IMR-90 (cell line): ENCODE data around the gene ARHGEF4. TPM values are rescaled to one million over a fixed set of nuclear protein-coding genes. Genes with fewer than 3 reads are reported as not detected.

Experiments used
- ATAC-seq: fragments of 200-7000 bp; cut with Tn5 transposase; 2 replicates; pipeline ENCODE4 v1.9.1; 2020; ENCODE audit warnings: low read depth, mild to moderate bottlenecking, moderate library complexity
- BruUV-seq: library from RNA; stranded (reverse); fragments of 400-500 nt; replicated peaks from 2 replicates; lab custom pipeline; 2021; lab: Mats Ljungman, UMichigan
- CTCF ChIA-PET: fragments of 300-600 bp; formaldehyde crosslinking; extraction: SDS; loops from one replicate; lab custom pipeline; 2021; ENCODE audit warnings: antibody characterized with exemption; lab: Yijun Ruan, JAX
- POLR2A ChIA-PET: fragments of 300-600 bp; sonication (Branson Sonifier 250); formaldehyde crosslinking; loops from one replicate; lab custom pipeline; 2022; ENCODE audit warnings: antibody characterized with exemption; ENCODE audit not compliant: unreplicated experiment; lab: Charles Lee
- DNase-seq: peaks from one replicate; pipeline ENCODE4 v3.0.0; 2013
- H2AFZ ChIP-seq: replicated peaks from 2 replicates; pipeline ENCODE3; 2013; ENCODE audit warnings: low read length, mild to moderate bottlenecking; ENCODE audit not compliant: poor library complexity
- H2AK5ac ChIP-seq: 2 replicates; pipeline ENCODE4 v1.6.1; 2013; ENCODE audit warnings: low read depth, low read length, inconsistent platforms
- H2AK9ac ChIP-seq: replicated peaks from 2 replicates; pipeline ENCODE3; 2013; ENCODE audit warnings: mild to moderate bottlenecking, low read depth, low read length, moderate library complexity; ENCODE audit not compliant: poor library complexity
- H2BK120ac ChIP-seq: 2 replicates; pipeline ENCODE4 v1.6.1; 2013; ENCODE audit warnings: low read depth, low read length, inconsistent platforms
- H2BK15ac ChIP-seq: 3 replicates; pipeline ENCODE4 v1.6.1; 2013; ENCODE audit warnings: low read depth, low read length, inconsistent platforms
- H2BK20ac ChIP-seq: 2 replicates; pipeline ENCODE4 v1.6.1; 2013; ENCODE audit warnings: low read depth, mild to moderate bottlenecking, inconsistent platforms, low read length, moderate library complexity
- H2BK5ac ChIP-seq: 2 replicates; pipeline ENCODE4 v1.6.1; 2013; ENCODE audit warnings: mild to moderate bottlenecking, low read depth, low read length, inconsistent platforms; ENCODE audit not compliant: poor library complexity, severe bottlenecking
- H3K14ac ChIP-seq: replicated peaks from 2 replicates; pipeline ENCODE4 v1.6.1; 2013; ENCODE audit warnings: low read depth, low read length, inconsistent platforms
- H3K18ac ChIP-seq: 2 replicates; pipeline ENCODE4 v1.6.1; 2013; ENCODE audit warnings: low read depth, low read length, control low read depth
- H3K23ac ChIP-seq: 2 replicates; pipeline ENCODE4 v1.6.1; 2013; ENCODE audit warnings: low read depth, low read length, inconsistent platforms
- H3K27ac ChIP-seq: 2 replicates; pipeline ENCODE4 v1.5.1; 2013; ENCODE audit warnings: mild to moderate bottlenecking, control low read depth, low read length; ENCODE audit not compliant: insufficient read depth
- H3K27me3 ChIP-seq: 2 replicates; pipeline ENCODE4 v1.6.1; 2013; ENCODE audit warnings: low read length; ENCODE audit not compliant: control insufficient read depth, insufficient read depth
- H3K36me3 ChIP-seq: 2 replicates; pipeline ENCODE4 v1.6.1; 2013; ENCODE audit warnings: low read length, mixed read lengths; ENCODE audit not compliant: control insufficient read depth, insufficient read depth
- H3K4ac ChIP-seq: 2 replicates; pipeline ENCODE4 v1.6.1; 2013; ENCODE audit warnings: low read depth, low read length, inconsistent platforms
- H3K4me1 ChIP-seq: 2 replicates; pipeline ENCODE4 v1.6.1; 2013; ENCODE audit warnings: low read length, mixed read lengths; ENCODE audit not compliant: control insufficient read depth, insufficient read depth
- H3K4me2 ChIP-seq: 2 replicates; pipeline ENCODE4 v1.6.1; 2013; ENCODE audit warnings: low read depth, mild to moderate bottlenecking, control low read depth, low read length, moderate library complexity
- H3K4me3 ChIP-seq: 2 replicates; pipeline ENCODE4 v1.5.1; 2013; ENCODE audit warnings: low read depth, mild to moderate bottlenecking, control low read depth, low read length, moderate library complexity; ENCODE audit not compliant: insufficient read depth
- H3K56ac ChIP-seq: 2 replicates; pipeline ENCODE4 v1.6.1; 2013; ENCODE audit warnings: low read length, inconsistent platforms; ENCODE audit not compliant: insufficient read depth; ENCODE audit errors: extremely low read depth
- H3K79me1 ChIP-seq, 2 experiments: 2 replicates each; pipeline ENCODE4 v1.6.1; 2013; ENCODE audit warnings: low read length in 2 of 2, inconsistent platforms in 1 of 2, low read depth in 1 of 2
- H3K9ac ChIP-seq: 2 replicates; pipeline ENCODE4 v1.6.1; 2013; ENCODE audit warnings: low read depth, low read length, control low read depth
- H3K9me1 ChIP-seq: 2 replicates; pipeline ENCODE4 v1.6.1; 2013; ENCODE audit warnings: low read length, inconsistent platforms; ENCODE audit not compliant: insufficient read depth
- H3K9me3 ChIP-seq: 2 replicates; pipeline ENCODE4 v1.6.1; 2013; ENCODE audit warnings: low read length; ENCODE audit not compliant: control insufficient read depth, insufficient read depth
- H4K20me1 ChIP-seq: 2 replicates; pipeline ENCODE4 v1.6.1; 2013; ENCODE audit warnings: low read length, inconsistent platforms; ENCODE audit not compliant: insufficient read depth
- H4K5ac ChIP-seq: 2 replicates; pipeline ENCODE4 v1.6.1; 2013; ENCODE audit warnings: mild to moderate bottlenecking, low read depth, low read length, control low read depth
- H4K8ac ChIP-seq, 2 experiments: 2 replicates each; pipeline ENCODE4 v1.6.1; 2013; ENCODE audit warnings: low read depth in 2 of 2, low read length in 2 of 2, control low read depth in 1 of 2, inconsistent platforms in 1 of 2
- H4K91ac ChIP-seq: 2 replicates; pipeline ENCODE4 v1.6.1; 2013; ENCODE audit warnings: low read depth, low read length, inconsistent platforms; ENCODE audit not compliant: insufficient read depth
- FOS ChIP-seq: fragments of 150-350 bp; IDR thresholded peaks from 2 replicates; pipeline ENCODE4 v1.6.1; 2016; ENCODE audit warnings: low read depth, low read length
- POLR2A ChIP-seq: IDR thresholded peaks from 2 replicates; pipeline ENCODE4 v1.6.1; 2012; ENCODE audit warnings: mild to moderate bottlenecking, low read depth, low read length
- WGBS, 2 experiments: methylation state at CpG; one replicate each; pipeline versions ENCODE4 v1.1.5 to v1.1.7; 2013; ENCODE audit warnings: missing lambda C conversion rate in 2 of 2; ENCODE audit not compliant: insufficient read length in 1 of 2; ENCODE audit errors: extremely low coverage in 2 of 2; 5-methylcytosine and 5-hydroxymethylcytosine counted together
- dilution Hi-C: fragments of 300-500 bp; cut with HindIII; formaldehyde crosslinking; loops from one replicate; pipeline ENCODE4 v1.14.3; 2018; ENCODE audit warnings: low sequenced_read_pairs; ENCODE audit not compliant: unreplicated experiment
- in situ Hi-C: fragments of 300-500 bp; cut with MboI; formaldehyde crosslinking; loops from 3 replicates; pipeline ENCODE4 v1.14.3; 2019; ENCODE audit warnings: low sequenced_read_pairs, inconsistent platforms, mixed read lengths
- intact Hi-C: fragments of 100-400 bp; cut with micrococcal nuclease; formaldehyde crosslinking; loops from 2 replicates; pipeline ENCODE4 v1.10.0; 2022
- polyA plus RNA-seq, 3 experiments: library from polyadenylated mRNA; depleted of rRNA; stranded (reverse); fragments of >200 nt; gene quantifications; 2 replicates each; pipeline ENCODE4 v1.2.3, GENCODE V29; 2012; ENCODE audit warnings: low replicate concordance in 1 of 3
- total RNA-seq: library from RNA; depleted of rRNA; stranded (reverse); fragments of >200 nt; gene quantifications from 2 replicates; pipeline ENCODE4 v1.2.3, GENCODE V29; 2012

ARHGEF4 gene
- total and polyA plus RNA-seq, 2 of the 4 experiments (the other 2 are of a cell fraction) = 2.7 to 5.0 TPM

GRCh38 chr2:130887643-130888042 lies 50.9 kb downstream of the ARHGEF4 start:
- no peak overlapping the region for H3K23ac ChIP-seq
- H3K4me3 ChIP-seq = no peak overlapping the region
- no peak overlapping the region for H2BK5ac ChIP-seq
- no peak for DNase-seq
- H2AK9ac ChIP-seq = no peak overlapping the region
- no peak overlapping the region for H2BK120ac ChIP-seq
- no peak overlapping the region for H3K56ac ChIP-seq
- no peak for TF ChIP-seq POLR2A
- TF ChIP-seq FOS = no peak
- dilution Hi-C loops = no loop called here
- no peak overlapping the region for H3K4ac ChIP-seq
- ATAC-seq = no peak
- CTCF ChIA-PET = interaction anchor here (0.6 kb wide), 1 partner anchor 91 kb away, joined by 4 read pairs; no protein-coding TSS in a partner anchor
- no TSS peak for BruUV-seq
- no peak overlapping the region for H3K9ac ChIP-seq
- POLR2A ChIA-PET = no interaction called here
- H2BK20ac ChIP-seq = no peak overlapping the region
- H3K36me3 ChIP-seq = no peaks in the 10 kb centered on the region
- H4K5ac ChIP-seq = no peak overlapping the region
- H2AFZ ChIP-seq = no peak overlapping the region
- in situ Hi-C loops = no loop called here
- no peaks in the 10 kb centered on the region for H3K79me1 ChIP-seq
- H3K9me1 ChIP-seq = no peaks in the 10 kb centered on the region
- H3K4me1 ChIP-seq = no peaks in the 10 kb centered on the region
- H3K27me3 ChIP-seq = peaks cover 1% of the 10 kb centered on the region; the same call in 1 of the 2 replicates
- no peaks in the 10 kb centered on the region for H4K20me1 ChIP-seq
- no peak overlapping the region for H4K91ac ChIP-seq
- intact Hi-C loops = no loop called here
- no peak overlapping the region for H3K27ac ChIP-seq
- no CpG with 5 or more reads among the region's 6 CpGs for WGBS, 2 experiments
- H3K4me2 ChIP-seq = no peak overlapping the region
- no peak overlapping the region for H3K18ac ChIP-seq
- no peak overlapping the region for H2AK5ac ChIP-seq
- no peaks in the 10 kb centered on the region for H3K9me3 ChIP-seq
- no peak overlapping the region for H3K14ac ChIP-seq
- H4K8ac ChIP-seq = no peak overlapping the region
- H2BK15ac ChIP-seq = no peak overlapping the region
